Esophagus (tissue), 2 donors: Measurements from ENCODE around the gene EPN2. TPM values are rescaled to one million over a fixed set of nuclear protein-coding genes. Genes with fewer than 3 reads are reported as not detected.

ENCODE experiments used
- H3K27ac ChIP-seq, 2 donors: one replicate each; pipeline ENCODE4 v1.5.1; 2013; ENCODE audit warnings: low read depth in 2 of 2, mild to moderate bottlenecking in 2 of 2, inconsistent platforms in 1 of 2, low read length in 1 of 2, moderate library complexity in 1 of 2
- H3K27me3 ChIP-seq, 2 donors: one replicate each; pipeline ENCODE4 v1.6.1; 2013; ENCODE audit warnings: low read length in 2 of 2, control low read depth in 1 of 2, mild to moderate bottlenecking in 1 of 2; ENCODE audit not compliant: insufficient read depth in 2 of 2, control insufficient read depth in 1 of 2
- H3K36me3 ChIP-seq, 2 donors: one replicate each; pipeline ENCODE4 v1.6.1; 2013; ENCODE audit warnings: low read length in 1 of 2; ENCODE audit not compliant: control insufficient read depth in 2 of 2, insufficient read depth in 2 of 2
- H3K4me1 ChIP-seq, 2 donors: one replicate each; pipeline ENCODE4 v1.6.1; 2013; ENCODE audit warnings: low read length in 1 of 2; ENCODE audit not compliant: control insufficient read depth in 2 of 2, insufficient read depth in 2 of 2
- H3K4me3 ChIP-seq, 2 donors: one replicate each; pipeline ENCODE4 v1.5.1; 2013; ENCODE audit warnings: low read length in 2 of 2, mild to moderate bottlenecking in 2 of 2, low read depth in 1 of 2, moderate library complexity in 1 of 2
- H3K9me3 ChIP-seq, 2 donors: one replicate each; pipeline ENCODE4 v1.6.1; 2013; ENCODE audit warnings: mild to moderate bottlenecking in 2 of 2, low read depth in 1 of 2, low read length in 1 of 2, moderate library complexity in 1 of 2; ENCODE audit not compliant: control insufficient read depth in 2 of 2, insufficient read depth in 1 of 2
- WGBS, 2 donors: extraction: QIAGEN DNeasy Blood & Tissue Kit; methylation state at CpG; one replicate each; pipeline ENCODE4 v1.1.7; 2013; 5-methylcytosine and 5-hydroxymethylcytosine counted together
- polyA plus RNA-seq, 2 donors: library from polyadenylated mRNA; stranded (reverse); fragments of 200-250 nt; gene quantifications; one replicate each; pipeline ENCODE4 v1.2.3, GENCODE V29; 2013
- donor health status: healthy with polysubstance abuse.
- donor health status: Bipolar disorder and iron deficiency.

EPN2 gene
- polyA plus RNA-seq, 2 donors = 27.9 to 44.7 TPM

- H3K27me3 ChIP-seq = no peaks in the 10 kb centered on the region
- WGBS, 2 donors = 75 to 76% methylated on average over 6 of the region's 6 CpGs
- H3K4me1 ChIP-seq = peaks cover 0 to 6% of the 10 kb centered on the region in 2 donors
- H3K36me3 ChIP-seq = peaks cover 8 to 31% of the 10 kb centered on the region in 2 donors
- no peaks in the 10 kb centered on the region for H3K9me3 ChIP-seq
- H3K4me3 ChIP-seq = no peak overlapping the region
- H3K27ac ChIP-seq = peak overlapping the region in 1 of 2 donors; percentile 28
These were observed 74.5 kb downstream of the EPN2 start for GRCh38 chr17:19311421-19312215.

- H3K27me3 ChIP-seq = no peaks in the 10 kb centered on the region
- H3K4me1 ChIP-seq = peaks cover 0 to 6% of the 10 kb centered on the region in 2 donors
- 92 to 95% methylated on average over 7 of the region's 7 CpGs for WGBS, 2 donors
- H3K27ac ChIP-seq = peak overlapping the region in 1 of 2 donors; percentile 28
- peaks cover 11 to 33% of the 10 kb centered on the region in 2 donors for H3K36me3 ChIP-seq
- H3K4me3 ChIP-seq = no peak overlapping the region
- H3K9me3 ChIP-seq = no peaks in the 10 kb centered on the region
These were observed 75.2 kb downstream of the EPN2 start for GRCh38 chr17:19312406-19312805.

- WGBS, 2 donors = 90 to 91% methylated on average over 13 of the region's 13 CpGs
- Histone ChIP-seq H3K9me3 (no peaks in the 10 kb centered on the region), H3K27me3 (no peaks in the 10 kb centered on the region), H3K27ac (peak overlapping the region in 1 of 2 donors; percentile 1), H3K36me3 (peaks cover 11 to 33% of the 10 kb centered on the region in 2 donors), H3K4me1 (peaks cover 0 to 6% of the 10 kb centered on the region in 2 donors), H3K4me3 (no peak overlapping the region)
These were observed 76.0 kb downstream of the EPN2 start for GRCh38 chr17:19313066-19313745.

GRCh38 chr17:19313746-19314651 is 76.8 kb downstream of the EPN2 start:
- H3K9me3 ChIP-seq = no peaks in the 10 kb centered on the region
- peaks cover 0 to 6% of the 10 kb centered on the region in 2 donors for H3K4me1 ChIP-seq
- no peak overlapping the region for H3K27ac ChIP-seq
- H3K27me3 ChIP-seq = no peaks in the 10 kb centered on the region
- H3K36me3 ChIP-seq = peaks cover 11 to 33% of the 10 kb centered on the region in 2 donors
- WGBS, 2 donors = 58 to 77% methylated on average over 12 of the region's 12 CpGs
- no peak overlapping the region for H3K4me3 ChIP-seq

GRCh38 chr17:19315104-19315503 is 77.9 kb downstream of the EPN2 start:
- 92 to 93% methylated on average over 4 of the region's 4 CpGs for WGBS, 2 donors
- H3K36me3 ChIP-seq = peaks cover 12 to 31% of the 10 kb centered on the region in 2 donors
- H3K9me3 ChIP-seq = no peaks in the 10 kb centered on the region
- no peak overlapping the region for H3K27ac ChIP-seq
- no peak overlapping the region for H3K4me3 ChIP-seq
- peaks cover 0 to 6% of the 10 kb centered on the region in 2 donors for H3K4me1 ChIP-seq
- H3K27me3 ChIP-seq = no peaks in the 10 kb centered on the region

- WGBS, 2 donors = 75 to 81% methylated on average over 3 of the region's 3 CpGs
- Histone ChIP-seq H3K36me3 (peaks cover 15 to 29% of the 10 kb centered on the region in 2 donors), H3K27ac (peak overlapping the region; percentile 40 to 57)
These were observed 79.7 kb downstream of the EPN2 start for GRCh38 chr17:19316761-19317358.

GRCh38 chr17:19317359-19318095 is 80.4 kb downstream of the EPN2 start:
- Histone ChIP-seq H3K4me1 (peaks cover 0 to 6% of the 10 kb centered on the region in 2 donors), H3K27ac (peak overlapping the region; percentile 40 to 57)
- WGBS, 2 donors = 57 to 59% methylated on average over 19 of the region's 19 CpGs

More at GRCh38 chr17:19316761-19317358, 79.7 kb downstream of the EPN2 start:
- H3K4me3 ChIP-seq = no peak overlapping the region
- peaks cover 0 to 6% of the 10 kb centered on the region in 2 donors for H3K4me1 ChIP-seq
- H3K9me3 ChIP-seq = no peaks in the 10 kb centered on the region
- H3K27me3 ChIP-seq = no peaks in the 10 kb centered on the region

GRCh38 chr17:19318611-19319010 is 81.4 kb downstream of the EPN2 start:
- H3K27ac ChIP-seq = no peak overlapping the region
- H3K27me3 ChIP-seq = no peaks in the 10 kb centered on the region
- H3K9me3 ChIP-seq = no peaks in the 10 kb centered on the region
- H3K4me1 ChIP-seq = peaks cover 0 to 2% of the 10 kb centered on the region in 2 donors
- peaks cover 10 to 18% of the 10 kb centered on the region in 2 donors for H3K36me3 ChIP-seq
- 81 to 86% methylated on average over 6 of the region's 6 CpGs for WGBS, 2 donors
- H3K4me3 ChIP-seq = no peak overlapping the region

More at GRCh38 chr17:19317359-19318095, 80.4 kb downstream of the EPN2 start:
- Histone ChIP-seq H3K36me3 (peaks cover 15 to 25% of the 10 kb centered on the region in 2 donors), H3K4me3 (no peak overlapping the region), H3K27me3 (no peaks in the 10 kb centered on the region), H3K9me3 (no peaks in the 10 kb centered on the region)
